GM18517 (cell line): ENCODE measurements around the gene SP140L.
"Not testable (repeated sequence)": the region's sequence is repeated elsewhere in the genome, so short reads cannot be mapped to it uniquely, and the experiment has no call there.

Experiments used
- ATAC-seq: cut with Tn5 transposase; IDR thresholded peaks from one replicate; pipeline ENCODE4 v1.9.1; 2021; ENCODE audit warnings: mild to moderate bottlenecking, moderate library complexity; ENCODE audit not compliant: unreplicated experiment

The SP140L gene

GRCh38 chr2:230417436-230417835 is 90.4 kb downstream of the SP140L start:
- no peak for ATAC-seq

GRCh38 chr2:230418341-230419016 is 91.5 kb downstream of the SP140L start:
- no peak for ATAC-seq

- no peak for ATAC-seq
Observed at GRCh38 chr2:230419181-230419580, 92.2 kb downstream of the SP140L start.

GRCh38 chr2:230422149-230422548 is 95.2 kb downstream of the SP140L start:
- no peak for ATAC-seq

GRCh38 chr2:230423851-230424458 is 97.0 kb downstream of the SP140L start:
- ATAC-seq = no peak

GRCh38 chr2:230425377-230425776 is 98.4 kb downstream of the SP140L start:
- ATAC-seq = no peak

GRCh38 chr2:230429513-230429912 is 102.5 kb downstream of the SP140L start:
- no peak for ATAC-seq

- ATAC-seq = no peak
Observed at GRCh38 chr2:230430957-230431910, 104.2 kb downstream of the SP140L start.

- no peak for ATAC-seq
Observed at GRCh38 chr2:230434677-230435324, 107.8 kb downstream of the SP140L start.

- ATAC-seq = no peak
Observed at GRCh38 chr2:230435431-230435830, 108.4 kb downstream of the SP140L start.

- not testable (repeated sequence) for ATAC-seq
Observed at GRCh38 chr2:230439121-230439520, 112.1 kb downstream of the SP140L start.

- peak; percentile 54 for ATAC-seq
Observed at GRCh38 chr2:230439590-230439989, 112.6 kb downstream of the SP140L start.

- ATAC-seq = peak; percentile 50
Observed at GRCh38 chr2:230441227-230441897, 114.4 kb downstream of the SP140L start.

- ATAC-seq = no peak
Observed at GRCh38 chr2:230443541-230443940, 116.5 kb downstream of the SP140L start.

- no peak for ATAC-seq
Observed at GRCh38 chr2:230444832-230445231, 117.8 kb downstream of the SP140L start.

GRCh38 chr2:230447036-230447435 is 120.0 kb downstream of the SP140L start:
- ATAC-seq = no peak

- peak; percentile 85 for ATAC-seq
Observed at GRCh38 chr2:230447455-230448451, 120.8 kb downstream of the SP140L start.

GRCh38 chr2:230449901-230450467 is 123.0 kb downstream of the SP140L start:
- no peak for ATAC-seq

- ATAC-seq = no peak
Observed at GRCh38 chr2:230453006-230453405, 126.0 kb downstream of the SP140L start.
